GM12892 (cell line): ENCODE results near the gene DOCK1.

Experiments used
- POLR2A ChIP-seq: IDR thresholded peaks from 2 replicates; pipeline ENCODE4 v1.6.1; 2011; ENCODE audit warnings: low read depth, low read length, control low read depth
- TAF1 ChIP-seq: IDR thresholded peaks from 2 replicates; pipeline ENCODE4 v1.6.1; 2011; ENCODE audit warnings: low read depth, mild to moderate bottlenecking, control low read depth, low read length, borderline replicate concordance

GRCh38 chr10:127090138-127090537 is 184.9 kb downstream of the DOCK1 start:
- no peak for TF ChIP-seq TAF1
- no peak for TF ChIP-seq POLR2A
